ENCODE data around the gene NFASC.

Gene NFASC

GRCh38 chr1:204935155-204935554 is 64.5 kb downstream of the NFASC start:
- Histone ChIP-seq H3K4me3 (no peak overlapping the region), H3K27me3 (no peaks in the 10 kb centered on the region), H3K4me1 (no peaks in the 10 kb centered on the region), H3K27ac (no peak overlapping the region), H3K9me3 (no peaks in the 10 kb centered on the region), H3K36me3 (no peaks in the 10 kb centered on the region)
- no peak for DNase-seq
- no peak for TF ChIP-seq CTCF (IDR thresholded peaks at IDR 0.05)
- intact Hi-C loops (cut with DNase I; ENCODE audit: low total_unique reads): no loop called here

- no peak overlapping the region for H3K27ac ChIP-seq
Measured at GRCh38 chr1:204936765-204937164, 66.1 kb downstream of the NFASC start.

GRCh38 chr1:204937901-204938300 is 67.2 kb downstream of the NFASC start:
- H3K4me3 ChIP-seq: no peak overlapping the region
- no peak for TF ChIP-seq CTCF (IDR thresholded peaks at IDR 0.05)
- H3K9me3 ChIP-seq: no peaks in the 10 kb centered on the region
- no peak overlapping the region for H3K27ac ChIP-seq
- H3K4me1 ChIP-seq: peaks cover 0 to 3% (median 0%) of the 10 kb centered on the region in 4 donors
- intact Hi-C loops (cut with DNase I; ENCODE audit: low total_unique reads): no loop called here
- H3K36me3 ChIP-seq: no peaks in the 10 kb centered on the region
- H3K27me3 ChIP-seq: no peaks in the 10 kb centered on the region
- DNase-seq: no peak

More at GRCh38 chr1:204936765-204937164, 66.1 kb downstream of the NFASC start:
- H3K4me1 ChIP-seq: no peaks in the 10 kb centered on the region
- no peaks in the 10 kb centered on the region for H3K9me3 ChIP-seq
- intact Hi-C loops (cut with DNase I; ENCODE audit: low total_unique reads): no loop called here
- no peak overlapping the region for H3K4me3 ChIP-seq
- no peak for DNase-seq
- no peaks in the 10 kb centered on the region for H3K36me3 ChIP-seq
- no peaks in the 10 kb centered on the region for H3K27me3 ChIP-seq
- no peak for TF ChIP-seq CTCF (IDR thresholded peaks at IDR 0.05)

- Histone ChIP-seq H3K27ac (no peak overlapping the region), H3K4me1 (peaks cover 0 to 3% (median 0%) of the 10 kb centered on the region in 4 donors), H3K27me3 (no peaks in the 10 kb centered on the region), H3K36me3 (peaks cover 0 to 4% (median under 1%) of the 10 kb centered on the region in 3 donors), H3K9me3 (no peaks in the 10 kb centered on the region), H3K4me3 (no peak overlapping the region)
- intact Hi-C loops (cut with DNase I; ENCODE audit: low total_unique reads): loop anchor here (5.0 kb wide), 1 partner anchor 128 kb away; no protein-coding TSS in a partner anchor
- TF ChIP-seq CTCF (IDR thresholded peaks at IDR 0.05): no peak
- DNase-seq: no peak
Measured at GRCh38 chr1:204940591-204940990, 69.9 kb downstream of the NFASC start.

- Histone ChIP-seq H3K36me3 (peaks cover 0 to 9% (median 4%) of the 10 kb centered on the region in 3 donors), H3K4me1 (peaks cover 0 to 3% (median 0%) of the 10 kb centered on the region in 4 donors)
Measured at GRCh38 chr1:204941421-204942338, 71.0 kb downstream of the NFASC start.

More at GRCh38 chr1:204941421-204942338, 71.0 kb downstream of the NFASC start:
- H3K27me3 ChIP-seq: no peaks in the 10 kb centered on the region
- no peaks in the 10 kb centered on the region for H3K9me3 ChIP-seq
- intact Hi-C loops (cut with DNase I; ENCODE audit: low total_unique reads): loop anchor here (5.0 kb wide), 1 partner anchor 129 kb away; no protein-coding TSS in a partner anchor
- TF ChIP-seq CTCF (IDR thresholded peaks at IDR 0.05): peak; percentile 85 to 94
- peak in 1 of 2 donors; percentile 43 for DNase-seq
- no peak overlapping the region for H3K27ac ChIP-seq
- H3K4me3 ChIP-seq: no peak overlapping the region
